GM19099 (cell line): Measurements from ENCODE around the gene NUP188.

ENCODE experiments used
- POLR2A ChIP-seq: IDR thresholded peaks from 3 replicates; pipeline ENCODE4 v1.6.1; 2011; ENCODE audit warnings: low read depth; ENCODE audit not compliant: insufficient read length; ENCODE audit errors: extremely low read depth

Gene NUP188

DNA sequence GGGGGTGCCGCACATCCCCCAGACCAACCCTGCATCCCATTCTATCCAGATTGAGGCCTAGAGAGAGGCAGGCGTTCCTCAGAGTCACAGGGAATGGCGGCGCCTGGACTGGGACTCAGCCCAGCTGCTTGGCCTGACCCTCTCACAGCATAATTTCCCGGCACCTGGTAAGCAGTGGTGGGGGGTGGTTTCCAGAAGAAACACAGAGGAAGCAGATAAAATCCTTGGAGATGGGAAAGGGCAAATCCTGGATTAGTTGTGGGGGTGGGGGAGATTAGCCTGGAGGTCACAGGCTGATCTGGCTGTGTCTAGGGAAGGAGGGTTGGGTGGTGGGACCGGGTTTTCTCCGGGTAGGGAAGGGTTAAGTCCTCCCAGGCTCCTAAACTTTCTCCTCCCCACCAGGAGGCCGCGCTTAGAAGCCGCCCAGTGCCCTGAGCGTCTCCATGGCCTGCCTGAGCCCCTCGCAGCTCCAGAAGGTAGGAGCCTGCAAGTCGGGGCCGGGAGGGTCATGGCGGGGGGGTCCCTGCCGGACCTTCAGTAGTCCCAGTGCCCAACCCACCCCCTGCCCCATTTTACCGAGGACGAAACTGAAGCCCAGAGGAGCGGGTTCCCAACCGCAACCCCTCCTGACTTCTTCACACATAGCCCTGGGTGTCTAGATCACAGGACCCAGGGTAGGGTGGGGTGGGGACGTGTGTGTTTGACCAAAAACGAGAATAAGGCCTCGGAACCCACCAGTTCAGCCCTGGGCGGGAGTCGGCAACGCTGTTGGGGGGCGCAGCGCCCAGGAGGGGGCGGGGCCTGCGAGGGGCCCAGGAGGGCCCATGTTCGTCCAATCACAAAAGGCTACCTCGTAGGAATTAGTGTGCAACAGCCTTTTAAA lies 25.4 kb upstream of the NUP188 start:
- no peak for TF ChIP-seq POLR2A

DNA sequence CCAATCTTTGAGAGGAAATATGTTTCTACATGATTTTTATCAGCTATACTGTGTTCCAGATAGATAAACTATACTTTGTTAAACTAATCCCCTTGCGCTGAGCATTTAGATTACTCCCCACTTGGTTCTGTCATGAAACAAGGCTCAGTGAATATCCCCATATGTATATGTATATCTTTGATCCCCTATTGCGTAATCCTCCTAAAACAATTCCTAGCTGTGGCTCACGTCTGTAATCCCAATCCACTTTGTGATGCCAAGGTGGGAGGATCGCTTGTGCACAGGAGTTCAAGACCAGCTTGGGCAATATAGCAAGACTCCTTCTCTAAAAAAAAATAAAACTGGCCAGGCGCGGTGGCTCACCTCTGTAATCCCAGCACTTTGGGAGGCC lies 24.0 kb upstream of the NUP188 start:
- no peak for TF ChIP-seq POLR2A

DNA sequence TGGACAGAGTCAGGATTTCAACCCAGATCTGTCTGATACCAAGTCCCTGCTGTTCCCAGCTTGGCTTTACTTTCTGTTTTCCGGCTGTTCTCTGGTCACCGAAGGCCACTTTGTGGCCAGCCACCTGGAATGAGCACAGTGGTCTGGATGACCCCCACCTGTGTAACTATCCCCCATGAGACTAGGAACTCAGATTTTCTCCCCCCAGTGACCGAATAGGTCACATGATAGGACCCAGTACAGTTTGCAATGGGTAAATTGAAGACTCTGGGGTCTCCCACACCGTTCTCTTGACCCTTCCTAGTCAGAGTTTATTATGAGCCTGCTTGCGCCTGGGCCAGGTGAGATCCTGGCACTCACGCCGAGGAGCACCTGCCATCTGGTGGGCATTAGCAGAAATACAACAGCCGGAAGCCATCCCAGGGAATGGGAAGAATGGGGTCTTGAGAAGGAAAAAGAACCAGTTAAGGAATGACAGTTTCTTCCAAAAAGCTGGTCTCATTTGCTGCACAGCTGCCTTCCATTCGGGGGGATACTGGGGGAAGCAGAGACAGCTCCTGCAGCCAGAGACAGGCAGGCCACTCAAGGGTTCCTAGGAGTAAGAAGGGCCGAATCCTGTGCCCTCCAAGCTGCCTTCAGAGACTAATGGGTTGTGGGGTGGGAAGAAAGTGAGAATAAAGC lies 19.6 kb upstream of the NUP188 start:
- TF ChIP-seq POLR2A: no peak

DNA sequence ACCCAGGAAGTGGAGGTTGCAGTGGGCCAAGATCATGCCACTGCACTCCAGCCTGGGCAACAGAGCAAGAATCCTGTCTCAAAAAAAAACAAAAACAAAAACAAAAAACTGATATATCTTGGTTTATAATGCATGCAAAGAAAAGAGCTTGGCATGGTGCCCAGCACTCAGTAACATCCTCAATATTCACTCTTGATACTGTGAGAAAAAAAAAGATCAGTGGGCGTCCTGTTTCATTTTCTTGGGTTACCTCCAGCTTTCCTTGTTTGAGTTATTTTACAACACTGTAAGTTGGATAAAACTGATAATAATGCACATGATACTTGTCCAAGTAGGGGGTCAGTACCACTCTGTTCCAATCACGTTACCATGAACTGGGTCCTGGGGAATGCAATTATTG lies 18.9 kb upstream of the NUP188 start:
- TF ChIP-seq POLR2A: no peak

DNA sequence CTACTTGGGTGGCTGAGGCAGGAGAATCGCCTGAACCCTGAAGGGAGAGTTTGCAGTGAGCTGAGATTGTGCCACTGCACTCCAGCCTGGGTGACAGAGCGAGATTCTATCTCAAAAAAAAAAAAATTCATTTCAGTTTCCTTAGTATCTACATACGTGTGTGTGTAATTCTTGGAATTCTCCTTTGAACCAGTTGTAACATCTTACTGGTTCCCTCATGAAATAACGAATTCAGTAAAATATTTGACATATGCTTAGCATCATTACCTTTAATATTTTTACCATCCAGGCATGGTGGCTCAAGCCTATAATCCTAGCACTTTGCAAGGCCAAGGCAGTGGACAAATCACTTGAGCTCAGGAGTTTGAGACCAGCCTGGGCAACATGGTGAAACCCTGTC lies 17.9 kb upstream of the NUP188 start:
- TF ChIP-seq POLR2A: no peak

DNA sequence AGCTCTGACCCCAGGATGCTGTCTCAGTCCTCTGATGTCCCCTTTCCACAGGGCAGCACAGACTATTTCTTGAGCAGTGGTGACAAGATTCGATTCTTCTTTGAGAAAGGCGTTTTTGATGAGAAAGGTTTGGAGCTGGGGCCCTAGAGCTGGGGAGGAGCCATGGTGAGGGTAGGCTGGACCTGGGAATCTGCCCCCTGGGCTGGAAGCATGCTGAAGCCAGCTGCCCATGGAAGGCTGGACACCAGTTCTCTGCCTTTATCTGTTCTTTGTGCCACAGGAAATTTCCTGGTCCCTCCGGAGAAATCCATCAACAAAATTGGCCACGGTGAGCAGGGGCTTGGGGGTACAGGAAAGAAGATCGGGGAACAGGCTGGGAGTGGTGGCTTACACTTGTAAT lies 13.8 kb upstream of the NUP188 start:
- no peak for TF ChIP-seq POLR2A

DNA sequence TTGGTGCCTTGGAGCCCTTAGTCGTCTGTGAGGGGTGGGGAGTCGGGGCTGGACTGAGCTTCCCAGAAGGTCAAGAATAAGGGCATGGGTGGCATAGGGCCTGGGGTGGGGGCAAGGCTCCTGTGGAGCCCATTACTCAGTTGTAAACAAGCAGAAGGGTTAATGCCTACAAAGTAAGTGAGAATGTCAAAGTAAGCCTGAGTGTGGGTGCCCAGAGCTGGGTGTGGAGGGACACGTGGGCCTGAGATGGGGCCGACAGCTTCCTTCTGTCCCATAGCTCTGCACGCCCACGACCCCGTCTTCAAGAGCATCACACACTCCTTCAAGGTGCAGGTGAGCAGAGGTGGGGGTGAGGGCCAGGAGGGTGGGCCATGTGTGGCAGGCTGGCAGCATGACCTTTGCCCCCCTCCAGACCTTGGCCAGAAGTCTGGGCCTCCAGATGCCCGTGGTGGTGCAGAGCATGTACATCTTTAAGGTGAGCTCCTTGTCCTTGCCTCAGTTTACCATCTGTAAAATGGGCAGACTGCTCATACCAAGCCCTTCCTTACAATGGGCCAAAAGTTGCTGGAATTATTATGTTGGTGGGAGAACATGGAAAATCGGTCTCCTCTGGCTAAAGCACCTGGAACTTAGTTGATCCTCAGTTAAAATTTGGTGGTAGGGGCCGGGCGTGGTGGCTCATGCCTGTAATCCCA lies 11.2 kb upstream of the NUP188 start:
- TF ChIP-seq POLR2A: no peak

DNA sequence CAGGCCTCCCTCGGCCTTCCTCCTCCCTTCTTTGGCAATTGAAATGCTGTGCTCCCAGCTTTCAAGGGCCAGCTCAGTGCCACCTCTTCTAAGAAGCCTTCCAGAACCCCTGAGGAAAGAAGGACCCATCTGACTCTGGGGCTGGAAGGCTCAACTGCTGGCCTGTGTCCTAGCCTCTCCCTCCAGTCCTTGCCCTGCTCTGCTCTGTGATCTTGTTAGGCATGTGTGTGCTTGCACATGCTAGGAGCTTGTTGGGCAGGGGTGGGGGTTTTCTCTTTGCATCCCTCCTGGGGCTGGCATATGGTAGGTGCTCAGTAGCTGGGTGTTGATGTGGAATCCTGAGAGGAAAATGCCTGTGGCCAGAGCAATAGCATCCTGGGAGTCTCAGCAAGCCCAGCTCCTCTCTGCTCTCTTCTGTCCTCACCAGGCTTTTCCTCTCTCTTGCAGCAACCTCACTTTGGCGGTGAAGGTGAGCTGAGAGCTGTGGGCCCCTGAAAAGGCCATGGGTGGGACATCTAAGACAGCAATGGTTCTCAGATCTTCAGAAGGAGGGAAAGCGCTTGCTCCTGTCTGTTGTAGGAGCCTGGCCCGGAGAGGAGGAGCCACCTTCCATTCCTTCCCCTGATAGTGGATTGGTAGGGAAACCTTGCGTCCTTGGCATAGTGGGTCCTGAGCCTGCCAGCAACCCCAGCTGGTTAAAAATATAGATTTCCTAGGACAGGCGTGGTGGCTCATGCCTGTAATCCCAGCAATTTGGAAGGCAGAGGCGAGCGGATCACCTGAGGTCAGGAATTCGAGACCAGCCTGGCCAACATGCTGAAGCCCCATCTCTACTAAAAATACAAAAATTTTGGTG lies 10.0 kb upstream of the NUP188 start:
- TF ChIP-seq POLR2A: no peak

DNA sequence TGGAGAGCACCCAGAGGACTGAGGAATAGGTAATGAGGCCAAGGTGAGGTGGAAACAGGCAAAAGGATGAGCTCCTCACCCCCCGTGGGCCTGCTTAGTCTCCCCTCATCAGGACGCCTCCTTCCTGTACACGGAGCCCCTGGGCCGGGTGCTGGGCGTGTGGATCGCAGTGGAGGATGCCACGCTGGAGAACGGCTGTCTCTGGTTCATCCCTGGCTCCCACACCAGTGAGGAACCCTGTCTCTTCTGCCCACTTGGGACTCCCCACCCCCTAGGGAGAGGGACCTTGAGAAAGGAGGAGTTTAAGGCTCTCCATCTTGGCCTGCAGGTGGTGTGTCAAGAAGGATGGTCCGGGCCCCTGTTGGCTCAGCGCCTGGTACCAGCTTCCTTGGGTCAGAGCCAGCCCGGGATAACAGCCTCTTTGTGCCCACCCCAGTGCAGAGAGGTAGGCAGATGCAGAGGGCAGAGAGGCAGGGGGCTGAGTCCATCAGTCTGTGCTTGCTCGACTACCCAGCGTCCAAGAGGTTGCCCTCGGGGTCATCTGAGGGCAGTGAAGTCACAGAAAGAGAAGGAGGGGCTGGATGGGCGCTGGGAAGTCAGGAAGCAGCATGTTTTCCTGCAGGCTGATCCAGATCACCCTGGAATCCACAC lies 7.1 kb upstream of the NUP188 start:
- no peak for TF ChIP-seq POLR2A

DNA sequence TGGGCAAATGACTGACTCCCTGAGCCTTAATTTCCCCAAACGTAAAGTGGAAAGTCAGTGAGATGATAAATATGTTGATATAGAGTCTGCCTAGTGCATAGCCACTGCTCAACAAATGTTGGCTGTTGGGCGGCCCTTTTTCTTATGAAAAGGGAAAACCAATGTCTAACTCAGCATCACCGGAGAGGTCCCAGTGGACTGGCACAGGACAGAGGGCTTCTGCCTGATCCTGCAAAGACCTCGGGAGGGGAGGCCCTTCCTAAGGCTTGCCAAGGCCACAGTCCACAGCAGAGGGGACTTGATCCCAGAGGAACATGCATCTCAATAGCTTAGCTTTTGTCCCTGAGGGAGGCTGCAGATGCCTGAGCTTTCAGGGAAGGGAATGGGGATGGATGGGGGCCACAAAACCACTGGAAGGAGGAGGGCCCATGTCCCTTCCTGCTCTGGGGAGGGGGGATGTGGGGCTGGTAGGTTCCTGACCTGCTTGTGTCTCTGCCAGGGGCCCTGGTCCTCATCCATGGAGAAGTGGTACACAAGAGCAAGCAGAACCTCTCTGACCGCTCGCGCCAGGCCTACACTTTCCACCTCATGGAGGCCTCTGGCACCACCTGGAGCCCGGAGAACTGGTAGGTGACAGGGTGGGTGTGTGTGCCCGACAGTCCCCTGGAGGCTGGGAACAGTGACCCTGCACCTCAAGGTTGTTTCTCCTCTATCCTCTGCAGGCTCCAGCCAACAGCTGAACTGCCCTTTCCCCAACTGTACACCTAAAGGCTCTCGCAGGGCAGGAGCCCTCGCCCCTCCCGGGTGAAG lies 6.3 kb upstream of the NUP188 start:
- no peak for TF ChIP-seq POLR2A

DNA sequence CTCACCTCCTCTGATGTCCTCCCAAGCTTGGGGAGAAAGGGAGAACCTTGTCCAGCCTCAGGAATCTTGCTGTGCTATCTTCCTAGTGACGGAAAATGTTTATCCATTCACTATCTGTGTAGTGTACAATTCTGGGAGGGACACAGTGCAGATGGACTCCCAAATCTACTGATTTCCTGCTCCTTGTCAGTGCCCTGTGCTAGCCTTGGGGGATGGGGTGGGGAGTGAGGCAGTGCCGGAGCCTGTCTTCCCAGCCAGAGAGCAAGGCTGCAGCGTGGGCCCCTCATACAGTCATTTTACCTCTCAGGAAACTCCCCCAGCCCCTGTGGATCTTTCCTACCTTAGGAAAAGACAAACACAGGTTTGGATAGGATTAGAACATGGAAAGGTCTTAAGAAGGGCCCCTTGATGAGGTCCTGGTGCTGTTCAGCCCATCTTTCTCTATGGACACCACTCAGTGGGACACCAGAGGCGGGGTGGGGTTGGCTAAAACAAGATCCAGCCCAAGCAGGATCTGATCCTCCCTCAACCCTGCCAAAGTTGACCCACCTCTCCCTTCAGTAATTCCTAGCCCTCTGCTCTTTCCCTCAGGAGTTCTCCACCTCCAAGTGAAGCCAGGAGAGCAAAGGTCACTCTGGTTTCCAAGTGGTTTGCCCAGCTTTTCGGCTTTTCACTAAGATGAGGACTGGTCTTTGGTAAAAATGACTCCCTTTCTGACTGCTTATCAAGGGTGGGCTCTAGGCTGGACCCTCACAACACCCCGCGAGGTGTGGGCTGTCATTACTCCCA lies 3.5 kb upstream of the NUP188 start:
- no peak for TF ChIP-seq POLR2A

DNA sequence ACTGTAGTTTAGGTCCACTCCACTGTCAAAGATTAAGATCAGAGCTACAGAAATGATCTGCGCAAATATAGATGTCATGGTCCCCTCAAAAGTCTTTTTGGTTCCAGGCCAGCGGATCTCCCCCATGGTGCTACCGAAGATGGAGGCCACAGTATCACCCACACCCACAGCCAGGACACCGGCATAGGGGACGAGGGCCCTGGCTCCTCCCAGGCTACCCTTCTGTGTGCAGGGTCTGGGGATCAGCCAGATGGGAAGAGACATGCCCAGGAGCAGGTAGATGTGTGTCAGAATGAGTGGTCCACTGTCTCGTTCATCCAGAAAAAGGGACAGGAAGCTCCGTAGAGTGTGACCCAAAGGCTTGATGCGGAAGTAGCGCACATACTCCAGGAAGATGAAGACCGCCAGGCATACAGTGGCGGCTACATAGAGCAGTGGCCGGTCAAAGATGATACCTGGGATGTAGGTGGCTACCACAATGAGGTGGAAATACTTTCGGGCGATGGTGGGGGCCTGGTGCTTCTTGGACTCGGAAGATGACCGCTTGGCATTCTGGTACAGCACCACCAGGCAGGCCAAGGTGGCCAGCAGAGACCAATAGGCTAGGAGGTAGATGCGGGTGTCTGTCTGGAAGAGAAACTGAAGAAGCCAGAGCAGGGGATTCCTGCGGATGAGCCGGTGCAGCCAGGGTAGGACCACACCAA lies 1.5 kb upstream of the NUP188 start:
- no peak for TF ChIP-seq POLR2A
